Measurements from ENCODE around the gene P2RY10.
"Not testable (repeated sequence)": the region's sequence is repeated elsewhere in the genome, so short reads cannot be mapped to it uniquely, and the experiment has no call there.

P2RY10 gene

GRCh38 chrX:78945186-78945912, at the start of gene P2RY10:
Gene P2RY10, plus strand, starts transcription at chrX:78945391. Its CDS starts 15,130 bp downstream, at chrX:78960521.
- no peak for DNase-seq (ENCODE audit: low read depth in 1 of 2, low spot score in 1 of 2)

- no peak for DNase-seq (ENCODE audit: low read depth in 1 of 2, low spot score in 1 of 2)
Measured at GRCh38 chrX:78922754-78923153, 22.4 kb upstream of the P2RY10 start.

GRCh38 chrX:78923198-78924015, 21.8 kb upstream of the P2RY10 start:
- no peak for DNase-seq (ENCODE audit: low read depth in 1 of 2, low spot score in 1 of 2)

- DNase-seq (ENCODE audit: low read depth in 1 of 2, low spot score in 1 of 2) = no peak
Measured at GRCh38 chrX:78931814-78932213, 13.4 kb upstream of the P2RY10 start.

GRCh38 chrX:78934866-78935265, 10.3 kb upstream of the P2RY10 start:
- DNase-seq (ENCODE audit: low read depth in 1 of 2, low spot score in 1 of 2) = no peak

- no peak for DNase-seq (ENCODE audit: low read depth in 1 of 2, low spot score in 1 of 2)
Measured at GRCh38 chrX:78944351-78944750, 840 bp upstream of the P2RY10 start.

- DNase-seq (ENCODE audit: low read depth in 1 of 2, low spot score in 1 of 2) = no peak
Measured at GRCh38 chrX:78946178-78946931, 1.2 kb downstream of the P2RY10 start.

GRCh38 chrX:78950009-78950835, 5.0 kb downstream of the P2RY10 start:
- DNase-seq (ENCODE audit: low read depth in 1 of 2, low spot score in 1 of 2) = no peak

- no peak for DNase-seq (ENCODE audit: low read depth in 1 of 2, low spot score in 1 of 2)
Measured at GRCh38 chrX:78957049-78957767, 12.0 kb downstream of the P2RY10 start.

GRCh38 chrX:78957768-78958130, 12.6 kb downstream of the P2RY10 start:
- DNase-seq (ENCODE audit: low read depth in 1 of 2, low spot score in 1 of 2) = no peak

GRCh38 chrX:78958419-78959116, 13.4 kb downstream of the P2RY10 start:
- no peak for DNase-seq (ENCODE audit: low read depth in 1 of 2, low spot score in 1 of 2)

- no peak for DNase-seq (ENCODE audit: low read depth in 1 of 2, low spot score in 1 of 2)
Measured at GRCh38 chrX:78960888-78961287, 15.7 kb downstream of the P2RY10 start.

- DNase-seq (ENCODE audit: low read depth in 1 of 2, low spot score in 1 of 2) = no peak
Measured at GRCh38 chrX:78964598-78964997, 19.4 kb downstream of the P2RY10 start.

- no peak for DNase-seq (ENCODE audit: low read depth in 1 of 2, low spot score in 1 of 2)
Measured at GRCh38 chrX:78979789-78980464, 34.7 kb downstream of the P2RY10 start.

- no peak for DNase-seq (ENCODE audit: low read depth in 1 of 2, low spot score in 1 of 2)
Measured at GRCh38 chrX:78989349-78989748, 44.2 kb downstream of the P2RY10 start.

- DNase-seq (ENCODE audit: low read depth in 1 of 2, low spot score in 1 of 2) = no peak
Measured at GRCh38 chrX:78997870-78998558, 52.8 kb downstream of the P2RY10 start.

- not testable (repeated sequence) for DNase-seq (ENCODE audit: low read depth in 1 of 2, low spot score in 1 of 2)
Measured at GRCh38 chrX:79007540-79007939, 62.3 kb downstream of the P2RY10 start.
